ENCODE results near the gene ZFP36L2. TPM values are rescaled to one million over a fixed set of nuclear protein-coding genes. Genes with fewer than 3 reads are reported as not detected.

Gene ZFP36L2
- total RNA-seq, 3 donors from 2014 or later = 111 to 155 (median 124) TPM

GRCh38 chr2:43266711-43267111, 40.3 kb upstream of the ZFP36L2 start:
- DNase-seq (ENCODE audit: low spot score in 2 of 2) = no peak
- H3K4me3 ChIP-seq = no peak overlapping the region
- no peaks in the 10 kb centered on the region for H3K27me3 ChIP-seq
- H3K36me3 ChIP-seq = no peaks in the 10 kb centered on the region
- H3K27ac ChIP-seq = peak overlapping the region in 1 of 2 donors; percentile 21
- H3K4me1 ChIP-seq = peaks cover 0 to 6% of the 10 kb centered on the region in 2 donors
- intact Hi-C loops (cut with DNase I; ENCODE audit: low total_unique reads) = no loop called here
- H3K9me3 ChIP-seq = no peaks in the 10 kb centered on the region
- TF ChIP-seq CTCF (IDR thresholded peaks at IDR 0.05) (no peak), POLR2A (IDR thresholded peaks at IDR 0.05) (no peak), POLR2AphosphoS5 (IDR thresholded peaks at IDR 0.05) (no peak)

DNA sequence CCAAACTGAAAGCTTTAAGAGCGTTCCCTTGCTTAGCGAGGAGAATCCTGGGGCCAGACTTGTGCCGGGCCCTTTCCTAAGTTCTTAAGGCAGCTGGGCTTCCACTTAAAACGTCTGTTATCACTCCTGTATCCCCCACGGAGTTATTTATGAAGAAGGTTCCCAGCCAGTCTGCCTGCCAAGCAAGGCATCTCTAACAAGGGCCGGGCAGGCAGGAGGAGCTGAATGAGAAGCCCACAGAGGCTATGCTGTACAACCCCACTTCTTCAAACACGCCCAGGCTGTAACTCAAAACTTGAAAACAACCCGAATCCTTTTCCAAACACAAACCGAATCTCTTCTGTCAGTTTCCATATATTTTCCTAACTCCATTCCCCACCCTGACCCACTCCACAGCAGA, 39.0 kb upstream of the ZFP36L2 start:
- H3K9me3 ChIP-seq = no peaks in the 10 kb centered on the region
- DNase-seq (ENCODE audit: low spot score in 2 of 2) = no peak
- TF ChIP-seq POLR2A (IDR thresholded peaks at IDR 0.05) (no peak), CTCF (IDR thresholded peaks at IDR 0.05) (no peak), POLR2AphosphoS5 (IDR thresholded peaks at IDR 0.05) (no peak)
- H3K4me1 ChIP-seq = peaks cover 0 to 6% of the 10 kb centered on the region in 2 donors
- no peaks in the 10 kb centered on the region for H3K36me3 ChIP-seq
- H3K27me3 ChIP-seq = no peaks in the 10 kb centered on the region
- peak overlapping the region; percentile 68 to 83 for H3K27ac ChIP-seq
- intact Hi-C loops (cut with DNase I; ENCODE audit: low total_unique reads) = no loop called here
- peak overlapping the region in 1 of 3 donors; percentile 29 for H3K4me3 ChIP-seq

DNA sequence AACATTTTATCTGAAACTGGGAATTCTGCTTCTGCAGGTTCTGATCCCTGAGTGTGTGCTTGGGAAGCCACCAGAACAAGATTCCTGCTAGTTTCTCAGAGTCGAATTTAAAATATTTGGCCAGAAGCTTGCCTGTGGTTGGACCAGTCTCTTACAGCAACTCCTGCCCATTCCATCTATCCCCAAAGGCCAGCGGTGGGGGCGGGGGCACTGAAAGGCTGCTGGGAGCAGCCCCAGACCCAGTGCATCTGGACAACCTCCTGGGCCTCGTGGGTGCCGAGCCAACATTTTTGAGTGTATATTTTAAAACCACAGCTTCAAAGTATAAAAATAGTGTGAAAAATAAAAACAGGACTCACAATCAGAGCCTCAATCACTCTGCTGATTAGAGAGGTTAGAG, 38.6 kb upstream of the ZFP36L2 start:
- Histone ChIP-seq H3K9me3 (no peaks in the 10 kb centered on the region), H3K4me1 (peaks cover 0 to 6% of the 10 kb centered on the region in 2 donors), H3K4me3 (peak overlapping the region in 1 of 3 donors; percentile 29), H3K36me3 (no peaks in the 10 kb centered on the region), H3K27me3 (no peaks in the 10 kb centered on the region), H3K27ac (peak overlapping the region; percentile 68 to 83)
- intact Hi-C loops (cut with DNase I; ENCODE audit: low total_unique reads) = no loop called here
- DNase-seq (ENCODE audit: low spot score in 2 of 2) = no peak
- TF ChIP-seq POLR2AphosphoS5 (IDR thresholded peaks at IDR 0.05) (no peak), CTCF (IDR thresholded peaks at IDR 0.05) (no peak), POLR2A (IDR thresholded peaks at IDR 0.05) (no peak)

GRCh38 chr2:43262951-43263350, 36.5 kb upstream of the ZFP36L2 start:
- H3K9me3 ChIP-seq = no peaks in the 10 kb centered on the region
- intact Hi-C loops (cut with DNase I; ENCODE audit: low total_unique reads) = no loop called here
- H3K4me1 ChIP-seq = peaks cover 0 to 3% of the 10 kb centered on the region in 2 donors
- no peak overlapping the region for H3K27ac ChIP-seq
- H3K36me3 ChIP-seq = no peaks in the 10 kb centered on the region
- TF ChIP-seq CTCF (IDR thresholded peaks at IDR 0.05) (no peak), POLR2A (IDR thresholded peaks at IDR 0.05) (no peak)
- no peaks in the 10 kb centered on the region for H3K27me3 ChIP-seq
- H3K4me3 ChIP-seq = no peak overlapping the region
- no peak for DNase-seq (ENCODE audit: low spot score in 2 of 2)

GRCh38 chr2:43262239-43262638, 35.8 kb upstream of the ZFP36L2 start:
- no peaks in the 10 kb centered on the region for H3K9me3 ChIP-seq
- intact Hi-C loops (cut with DNase I; ENCODE audit: low total_unique reads) = no loop called here
- no peak overlapping the region for H3K4me3 ChIP-seq
- TF ChIP-seq POLR2A (IDR thresholded peaks at IDR 0.05) = no peak
- TF ChIP-seq CTCF (IDR thresholded peaks at IDR 0.05) = no peak
- TF ChIP-seq POLR2AphosphoS5 (IDR thresholded peaks at IDR 0.05) = no peak
- H3K27me3 ChIP-seq = no peaks in the 10 kb centered on the region
- no peak for DNase-seq (ENCODE audit: low spot score in 2 of 2)
- no peak overlapping the region for H3K27ac ChIP-seq
- no peaks in the 10 kb centered on the region for H3K36me3 ChIP-seq
- H3K4me1 ChIP-seq = peaks cover 0 to 3% of the 10 kb centered on the region in 2 donors
